ENCODE results near the gene C9orf57.
"Not testable (repeated sequence)": the region's sequence is repeated elsewhere in the genome, so short reads cannot be mapped to it uniquely, and the experiment has no call there.

The C9orf57 gene

GRCh38 chr9:72023596-72023995, 36.8 kb downstream of the C9orf57 start:
- Histone ChIP-seq H2AFZ (ENCODE audit: low read depth) (no peak overlapping the region), H3K9ac (no peak overlapping the region), H3K4me1 (ENCODE audit: low read depth, poor library complexity, severe bottlenecking) (no peaks in the 10 kb centered on the region), H3K27ac (no peak overlapping the region), H3K27me3 (ENCODE audit: insufficient read depth, low read depth) (no peaks in the 10 kb centered on the region), H4K20me1 (ENCODE audit: insufficient read depth) (no peaks in the 10 kb centered on the region), H3K4me3 (IDR thresholded peaks at IDR 0.05; ENCODE audit: insufficient read depth, low read depth, low read length) (no peak overlapping the region), H3K79me2 (ENCODE audit: insufficient read depth, low read depth) (no peaks in the 10 kb centered on the region), H3K4me2 (no peak overlapping the region), H3K36me3 (ENCODE audit: insufficient read depth) (no peaks in the 10 kb centered on the region)
- TF ChIP-seq CTCF (conservative IDR thresholded peaks at IDR 0.05; ENCODE audit: low read depth, low read length): no peak

- Histone ChIP-seq H3K4me3 (IDR thresholded peaks at IDR 0.05; ENCODE audit: insufficient read depth, low read depth, low read length) (no peak overlapping the region), H4K20me1 (ENCODE audit: insufficient read depth) (no peaks in the 10 kb centered on the region), H3K36me3 (ENCODE audit: insufficient read depth) (no peaks in the 10 kb centered on the region), H3K27ac (no peak overlapping the region), H3K4me2 (no peak overlapping the region), H3K79me2 (ENCODE audit: insufficient read depth, low read depth) (no peaks in the 10 kb centered on the region), H2AFZ (ENCODE audit: low read depth) (no peak overlapping the region), H3K4me1 (ENCODE audit: low read depth, poor library complexity, severe bottlenecking) (no peaks in the 10 kb centered on the region), H3K27me3 (ENCODE audit: insufficient read depth, low read depth) (no peaks in the 10 kb centered on the region), H3K9ac (no peak overlapping the region)
- no peak for TF ChIP-seq CTCF (conservative IDR thresholded peaks at IDR 0.05; ENCODE audit: low read depth, low read length)
Observed at GRCh38 chr9:72022841-72023240, 37.6 kb downstream of the C9orf57 start.

- Histone ChIP-seq H3K27ac (no peak overlapping the region), H3K4me1 (ENCODE audit: low read depth, poor library complexity, severe bottlenecking) (no peaks in the 10 kb centered on the region), H3K4me2 (no peak overlapping the region), H2AFZ (ENCODE audit: low read depth) (no peak overlapping the region), H3K4me3 (IDR thresholded peaks at IDR 0.05; ENCODE audit: insufficient read depth, low read depth, low read length) (no peak overlapping the region), H3K9ac (no peak overlapping the region), H3K27me3 (ENCODE audit: insufficient read depth, low read depth) (no peaks in the 10 kb centered on the region), H4K20me1 (ENCODE audit: insufficient read depth) (no peaks in the 10 kb centered on the region), H3K79me2 (ENCODE audit: insufficient read depth, low read depth) (no peaks in the 10 kb centered on the region), H3K36me3 (ENCODE audit: insufficient read depth) (no peaks in the 10 kb centered on the region)
- TF ChIP-seq CTCF (conservative IDR thresholded peaks at IDR 0.05; ENCODE audit: low read depth, low read length): no peak
Observed at GRCh38 chr9:72013292-72013760, 47.1 kb downstream of the C9orf57 start.

GRCh38 chr9:72012646-72013045, 47.8 kb downstream of the C9orf57 start:
- Histone ChIP-seq H2AFZ (ENCODE audit: low read depth) (no peak overlapping the region), H3K4me1 (ENCODE audit: low read depth, poor library complexity, severe bottlenecking) (no peaks in the 10 kb centered on the region), H3K4me3 (IDR thresholded peaks at IDR 0.05; ENCODE audit: insufficient read depth, low read depth, low read length) (no peak overlapping the region), H4K20me1 (ENCODE audit: insufficient read depth) (no peaks in the 10 kb centered on the region), H3K9ac (no peak overlapping the region), H3K4me2 (no peak overlapping the region), H3K27ac (no peak overlapping the region), H3K79me2 (ENCODE audit: insufficient read depth, low read depth) (no peaks in the 10 kb centered on the region), H3K36me3 (ENCODE audit: insufficient read depth) (no peaks in the 10 kb centered on the region), H3K27me3 (ENCODE audit: insufficient read depth, low read depth) (no peaks in the 10 kb centered on the region)
- TF ChIP-seq CTCF (conservative IDR thresholded peaks at IDR 0.05; ENCODE audit: low read depth, low read length): no peak

- H4K20me1 ChIP-seq (ENCODE audit: insufficient read depth); H3K79me2 ChIP-seq (ENCODE audit: insufficient read depth, low read depth); H3K4me2 ChIP-seq; H3K27ac ChIP-seq; H2AFZ ChIP-seq (ENCODE audit: low read depth); H3K36me3 ChIP-seq (ENCODE audit: insufficient read depth); H3K9ac ChIP-seq; H3K27me3 ChIP-seq (ENCODE audit: insufficient read depth, low read depth); H3K4me3 ChIP-seq (IDR thresholded peaks at IDR 0.05; ENCODE audit: insufficient read depth, low read depth, low read length); H3K4me1 ChIP-seq (ENCODE audit: low read depth, poor library complexity, severe bottlenecking): not testable (repeated sequence)
Observed at GRCh38 chr9:72007726-72008125, 52.7 kb downstream of the C9orf57 start.
